Endodermal cell (in vitro differentiated cells): ENCODE data around the gene TEKTIP1. TPM values are rescaled to one million over a fixed set of nuclear protein-coding genes. Genes with fewer than 3 reads are reported as not detected.
A peak's percentile ranks its signal among the peaks of the same experiment; 100 is the strongest.

Source experiments
- DNase-seq: peaks from one replicate; pipeline ENCODE4 v3.0.0-alpha.2; 2017
- H3K27ac ChIP-seq: 2 replicates; pipeline ENCODE4 v1.5.1; 2013; ENCODE audit warnings: mild to moderate bottlenecking, low read depth, low read length, moderate library complexity
- H3K27me3 ChIP-seq: 2 replicates; pipeline ENCODE4 v1.6.1; 2013; ENCODE audit warnings: mild to moderate bottlenecking, low read length, moderate library complexity; ENCODE audit not compliant: insufficient read depth, control insufficient read depth, poor library complexity, severe bottlenecking
- H3K36me3 ChIP-seq: 2 replicates; pipeline ENCODE4 v1.7.0; 2013; ENCODE audit warnings: mild to moderate bottlenecking, low read length, moderate library complexity; ENCODE audit not compliant: control insufficient read depth, insufficient read depth
- H3K4me1 ChIP-seq: one replicate; pipeline ENCODE4 v1.7.0; 2013; ENCODE audit warnings: low read length; ENCODE audit not compliant: control insufficient read depth, insufficient read depth
- H3K4me3 ChIP-seq: 2 replicates; pipeline ENCODE4 v1.5.1; 2013; ENCODE audit warnings: mild to moderate bottlenecking, low read length, moderate library complexity
- H3K9ac ChIP-seq: 2 replicates; pipeline ENCODE4 v1.6.1; 2013; ENCODE audit warnings: mild to moderate bottlenecking, low read length, moderate library complexity; ENCODE audit not compliant: poor library complexity, severe bottlenecking; ENCODE audit errors: extremely low read depth
- H3K9me3 ChIP-seq: 2 replicates; pipeline ENCODE4 v1.6.1; 2013; ENCODE audit warnings: mild to moderate bottlenecking, low read length, moderate library complexity; ENCODE audit not compliant: control insufficient read depth
- H3K27ac Mint-ChIP-seq: 2 replicates; pipeline ENCODE4 v1.8.0; 2020; ENCODE audit warnings: mixed read lengths
- H3K27me3 Mint-ChIP-seq: 2 replicates; pipeline ENCODE4 v1.8.0; 2021; ENCODE audit warnings: mild to moderate bottlenecking, mixed read lengths; ENCODE audit not compliant: insufficient read depth
- H3K36me3 Mint-ChIP-seq: 2 replicates; pipeline ENCODE4 v1.8.0; 2020; ENCODE audit warnings: low read depth, mixed read lengths
- H3K4me1 Mint-ChIP-seq: 2 replicates; pipeline ENCODE4 v1.8.0; 2020; ENCODE audit warnings: mixed read lengths
- H3K4me3 Mint-ChIP-seq: 2 replicates; pipeline ENCODE4 v1.8.0; 2020; ENCODE audit warnings: mild to moderate bottlenecking, moderate library complexity, mixed read lengths
- H3K9me3 Mint-ChIP-seq: 2 replicates; pipeline ENCODE4 v1.8.0; 2020; ENCODE audit warnings: mild to moderate bottlenecking, mixed read lengths
- WGBS, 2 experiments: methylation state at CpG; one replicate each; pipeline versions ENCODE4 v1.1.5 to v1.1.7; 2013; ENCODE audit warnings: missing lambda C conversion rate in 2 of 2, mixed read lengths in 1 of 2; ENCODE audit not compliant: insufficient coverage in 1 of 2, insufficient read length in 1 of 2; 5-methylcytosine and 5-hydroxymethylcytosine counted together
- long read RNA-seq, 4 experiments: library from polyadenylated mRNA in 2 of 4; library from RNA in 1 of 4; library from capped mRNA in 1 of 4; stranded (forward) in 3 of 4; unstranded in 1 of 4; transcript quantifications; one replicate each; pipeline ENCODE4 v2.0.0, GENCODE V29; 2020 to 2021; ENCODE audit warnings: inconsistent platforms in 1 of 4
- polyA plus RNA-seq, 2 experiments: library from polyadenylated mRNA; stranded (reverse); fragments of 50-300 nt; gene quantifications; one replicate each; pipeline ENCODE4 v1.2.3, GENCODE V29; 2013
- total RNA-seq, 2 donors: library from RNA; stranded (reverse); fragmentation: NEBNext Ultra II Directional in 1 of 2; extraction: Animal tissue kit (Norgen Biotek cat#: 25700) in 1 of 2; gene quantifications; 2 replicates in 1 of 2; 3 replicates in 1 of 2; pipeline ENCODE4 v1.2.1, GENCODE V29; 2021
- TF ChIP-seq, protein P1 (sequence below): fragments of 200-600 bp; sonication (generic); conservative IDR thresholded peaks from 2 replicates; pipeline ENCODE4 v1.5.0; 2021; ENCODE audit warnings: antibody characterized with exemption, mild to moderate bottlenecking

Gene TEKTIP1
- total RNA-seq: 1 to 10 TPM; 4.6 to 5.7 TPM
- 0.75 TPM for polyA plus RNA-seq (2013, experiment 1 of 2)
- 0.62 TPM for polyA plus RNA-seq (2013, experiment 2 of 2)
- long read RNA-seq, experiment 1, partial matches to known transcripts: 1 of 1 reads
- long read RNA-seq, experiment 1, other reads (novel, unspliced or antisense): 0 of 1 reads
- long read RNA-seq, experiment 2, partial matches to known transcripts: 1 of 1 reads
- long read RNA-seq, experiment 2, other reads (novel, unspliced or antisense): 0 of 1 reads
- long read RNA-seq, experiment 3: 0 reads
- long read RNA-seq, experiment 4: 0 reads

DNA sequence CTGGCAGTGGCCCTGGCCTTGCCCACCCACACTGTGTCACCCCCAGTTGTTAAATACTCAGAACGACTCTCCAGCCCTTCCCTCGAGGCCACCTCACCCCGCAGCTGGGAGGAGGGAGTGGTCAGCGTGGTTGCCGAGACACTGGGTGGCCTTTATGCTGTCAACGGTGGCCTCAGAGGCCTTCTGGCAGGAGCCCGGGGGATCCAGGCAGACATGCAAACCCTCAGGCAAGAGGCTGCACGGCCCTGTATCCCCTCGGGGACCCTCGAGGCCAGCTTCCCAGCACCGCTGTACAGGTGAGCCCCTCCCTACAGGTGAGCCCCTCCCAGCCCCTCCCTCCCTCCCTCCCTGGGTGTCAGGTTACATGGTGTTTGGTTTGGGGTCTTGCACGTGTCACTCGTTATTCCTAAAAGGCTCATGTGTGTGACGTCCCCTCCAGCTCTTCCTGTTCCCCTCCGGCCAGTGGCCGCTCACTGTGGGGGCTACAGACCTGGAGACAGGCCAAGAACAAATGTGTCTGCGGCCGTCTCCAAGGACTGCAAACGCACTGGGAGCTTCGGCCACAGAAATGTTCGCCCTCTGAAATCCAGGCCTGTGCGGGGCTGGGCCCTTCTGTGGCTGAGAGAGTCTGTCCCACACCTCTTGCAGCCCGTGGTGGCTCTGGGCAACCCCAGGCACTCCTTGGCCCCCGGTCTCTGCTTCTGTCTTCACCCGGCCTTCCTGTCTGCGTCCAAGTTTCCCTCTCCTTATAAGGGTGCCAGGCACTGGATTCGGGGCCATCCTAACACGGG is at the start of gene TEKTIP1:
Gene TEKTIP1 (plus strand): TSS at position 210 of the 791 bp plus-strand sequence. CDS start 4 bp downstream, at position 214.
- WGBS, 2 experiments: 85% methylated on average over 19 to 28 of the region's 28 CpGs
- TF ChIP-seq, protein P1, sequence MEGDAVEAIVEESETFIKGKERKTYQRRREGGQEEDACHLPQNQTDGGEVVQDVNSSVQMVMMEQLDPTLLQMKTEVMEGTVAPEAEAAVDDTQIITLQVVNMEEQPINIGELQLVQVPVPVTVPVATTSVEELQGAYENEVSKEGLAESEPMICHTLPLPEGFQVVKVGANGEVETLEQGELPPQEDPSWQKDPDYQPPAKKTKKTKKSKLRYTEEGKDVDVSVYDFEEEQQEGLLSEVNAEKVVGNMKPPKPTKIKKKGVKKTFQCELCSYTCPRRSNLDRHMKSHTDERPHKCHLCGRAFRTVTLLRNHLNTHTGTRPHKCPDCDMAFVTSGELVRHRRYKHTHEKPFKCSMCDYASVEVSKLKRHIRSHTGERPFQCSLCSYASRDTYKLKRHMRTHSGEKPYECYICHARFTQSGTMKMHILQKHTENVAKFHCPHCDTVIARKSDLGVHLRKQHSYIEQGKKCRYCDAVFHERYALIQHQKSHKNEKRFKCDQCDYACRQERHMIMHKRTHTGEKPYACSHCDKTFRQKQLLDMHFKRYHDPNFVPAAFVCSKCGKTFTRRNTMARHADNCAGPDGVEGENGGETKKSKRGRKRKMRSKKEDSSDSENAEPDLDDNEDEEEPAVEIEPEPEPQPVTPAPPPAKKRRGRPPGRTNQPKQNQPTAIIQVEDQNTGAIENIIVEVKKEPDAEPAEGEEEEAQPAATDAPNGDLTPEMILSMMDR: no peak
- Histone ChIP-seq H3K27ac (no peak within 1 kb of the TSS), H3K9me3 (no peaks in the 10 kb centered on the region), H3K36me3 (peaks cover 25% of the 10 kb centered on the region), H3K4me3 (no peak within 1 kb of the TSS), H3K9ac (no peak within 1 kb of the TSS), H3K27me3 (no peaks in the 10 kb centered on the region), H3K4me1 (no peaks in the 10 kb centered on the region)
- DNase-seq: peak; percentile 69
- Mint-ChIP-seq H3K4me1 (no peaks in the 10 kb centered on the region), H3K36me3 (peaks cover 33% of the 10 kb centered on the region), H3K4me3 (no peak within 1 kb of the TSS), H3K27ac (no peak within 1 kb of the TSS), H3K9me3 (no peaks in the 10 kb centered on the region), H3K27me3 (no peaks in the 10 kb centered on the region)

DNA sequence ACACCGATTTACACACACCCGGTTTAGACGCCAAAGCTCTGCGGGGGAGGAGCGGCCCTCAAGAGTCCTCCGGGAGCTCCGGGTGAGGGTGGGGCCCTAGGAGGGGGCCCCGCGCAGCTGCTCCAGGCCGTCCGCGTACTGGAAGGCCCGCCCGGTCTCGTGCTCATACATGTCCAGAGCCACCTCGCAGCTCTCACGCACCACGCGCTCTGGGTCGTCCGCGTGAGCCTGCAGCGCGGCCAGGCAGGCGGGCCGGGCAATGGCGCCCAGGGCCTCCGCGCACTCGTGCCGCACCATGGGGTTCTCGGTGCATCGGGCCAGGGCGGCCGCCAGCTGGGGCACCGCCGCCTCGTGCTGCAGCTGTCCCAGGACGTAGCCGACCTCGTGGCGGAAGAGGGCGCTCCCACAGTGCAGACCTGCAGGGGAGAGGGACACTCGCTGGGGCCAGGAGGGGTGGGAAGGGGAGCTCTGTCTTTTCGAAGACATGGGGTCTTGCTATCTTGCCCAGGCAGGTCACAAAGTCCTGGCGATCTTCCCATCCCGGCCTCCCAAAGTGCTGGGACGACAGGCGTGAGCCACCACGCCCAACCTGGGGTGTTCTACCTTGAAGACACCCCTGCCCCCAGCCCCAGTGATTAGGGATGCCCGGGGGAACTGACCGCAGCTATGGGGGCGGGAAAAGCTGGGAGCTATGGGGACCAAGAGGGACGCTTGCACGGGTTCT is 47.4 kb upstream of the TEKTIP1 start:
- peaks cover 18% of the 10 kb centered on the region for H3K36me3 ChIP-seq
- Mint-ChIP-seq H3K4me1 (no peaks in the 10 kb centered on the region), H3K27me3 (peaks cover 4% of the 10 kb centered on the region), H3K4me3 (no peak overlapping the region), H3K27ac (no peak overlapping the region), H3K36me3 (peaks cover 42% of the 10 kb centered on the region), H3K9me3 (peaks cover 3% of the 10 kb centered on the region)
- no peaks in the 10 kb centered on the region for H3K4me1 ChIP-seq
- 93 to 96% methylated on average over 31 to 55 of the region's 55 CpGs for WGBS, 2 experiments
- no peak overlapping the region for H3K9ac ChIP-seq
- TF ChIP-seq, protein P1: no peak
- no peaks in the 10 kb centered on the region for H3K9me3 ChIP-seq
- H3K4me3 ChIP-seq: no peak overlapping the region
- DNase-seq: no peak
- no peak overlapping the region for H3K27ac ChIP-seq
- no peaks in the 10 kb centered on the region for H3K27me3 ChIP-seq

DNA sequence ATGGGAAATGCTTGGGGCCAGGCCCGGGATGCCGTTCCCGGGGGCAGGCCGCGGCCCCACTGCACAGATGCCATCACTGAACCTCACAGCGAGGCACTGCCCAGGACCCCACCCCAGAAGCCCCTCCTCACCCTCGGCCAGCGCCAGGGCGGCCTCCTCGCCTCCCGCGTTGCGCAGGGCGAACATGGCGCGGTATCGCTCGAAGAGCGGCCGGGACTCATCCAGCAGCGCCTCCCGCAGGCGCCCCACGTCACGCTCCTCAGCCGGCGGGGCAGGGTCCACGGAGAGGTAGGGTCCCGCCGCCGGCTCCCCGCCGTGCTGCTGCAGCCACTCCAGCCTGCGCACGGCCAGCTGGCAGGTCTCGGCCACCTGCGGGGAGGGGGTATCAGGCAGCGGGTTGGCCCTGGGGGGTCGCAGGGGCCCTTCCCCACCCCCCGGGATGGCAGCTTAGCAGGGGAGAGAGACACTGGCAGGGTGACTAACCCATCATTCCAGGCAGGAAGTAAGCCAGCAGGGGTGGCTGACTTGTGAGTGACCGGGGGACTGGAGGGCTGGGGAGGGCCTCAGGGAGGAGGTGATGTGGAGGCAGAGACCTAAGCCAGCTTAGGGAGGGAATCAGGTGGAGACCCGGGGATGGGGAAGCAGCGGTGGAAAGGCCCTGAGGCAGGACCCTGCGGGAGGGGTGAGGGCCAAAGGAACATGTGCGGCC is 46.7 kb upstream of the TEKTIP1 start:
- whole genome bisulfite sequencing, 2 experiments: 94 to 96% methylated on average over 35 to 45 of the region's 45 CpGs
- H3K9ac ChIP-seq: no peak overlapping the region

More for the DNA sequence above, 46.7 kb upstream of the TEKTIP1 start:
- DNase-seq: peak; percentile 61
- H3K4me3 ChIP-seq: no peak overlapping the region
- Mint-ChIP-seq H3K27ac (peak overlapping the region; percentile 18), H3K4me1 (no peaks in the 10 kb centered on the region), H3K4me3 (no peak overlapping the region), H3K27me3 (no peaks in the 10 kb centered on the region), H3K9me3 (no peaks in the 10 kb centered on the region), H3K36me3 (peaks cover 43% of the 10 kb centered on the region)
- TF ChIP-seq, protein P1: no peak
- no peaks in the 10 kb centered on the region for H3K4me1 ChIP-seq
- no peak overlapping the region for H3K27ac ChIP-seq
- H3K36me3 ChIP-seq: peaks cover 18% of the 10 kb centered on the region
- no peaks in the 10 kb centered on the region for H3K9me3 ChIP-seq
- no peaks in the 10 kb centered on the region for H3K27me3 ChIP-seq
